Ascending aorta (tissue), 2 donors: ENCODE results near the gene FREM2. TPM values are rescaled to one million over a fixed set of nuclear protein-coding genes. Genes with fewer than 3 reads are reported as not detected.

Experiments
- DNase-seq, 2 donors: peaks; one replicate each; pipeline ENCODE4 v3.0.0-alpha.2; 2019; ENCODE audit warnings: low spot score in 2 of 2
- H3K27ac ChIP-seq, 2 donors: fragments of 200-600 bp; sonication (generic); one replicate each; pipeline ENCODE4 v1.5.1; 2016 to 2017; ENCODE audit warnings: mild to moderate bottlenecking in 1 of 2
- H3K27me3 ChIP-seq: fragments of 200-600 bp; sonication (generic); one replicate; pipeline ENCODE4 v1.5.1; 2017
- H3K36me3 ChIP-seq, 2 donors: fragments of 200-600 bp; sonication (generic); one replicate each; pipeline ENCODE4 v1.5.1; 2016
- H3K4me1 ChIP-seq, 2 donors: fragments of 200-600 bp; sonication (generic); one replicate each; pipeline ENCODE4 v1.5.1; 2016 to 2017; ENCODE audit warnings: mild to moderate bottlenecking in 1 of 2
- H3K4me3 ChIP-seq, 2 donors: fragments of 200-600 bp; sonication (generic); one replicate each; pipeline ENCODE4 v1.5.1; 2016 to 2017; ENCODE audit warnings: mild to moderate bottlenecking in 1 of 2
- H3K9me3 ChIP-seq, 2 donors: fragments of 200-600 bp; sonication (generic); one replicate each; pipeline ENCODE4 v1.5.1; 2016
- CTCF ChIP-seq, 3 experiments: fragments of 200-600 bp in 2 of 3; fragments of 450-650 bp in 1 of 3; sonication (generic) in 2 of 3; IDR thresholded peaks; one replicate each; pipeline ENCODE4 v1.5.1; 2016 to 2019; ENCODE audit warnings: antibody characterized with exemption in 3 of 3, mild to moderate bottlenecking in 1 of 3, moderate library complexity in 1 of 3
- intact Hi-C: fragments of 100-400 bp; cut with DNase I; formaldehyde crosslinking; loops from one replicate; pipeline ENCODE4 v1.15.1; 2023
- total RNA-seq: library from RNA; depleted of rRNA; stranded (reverse); fragments of >200 nt; gene quantifications from one replicate; pipeline ENCODE4 v1.1.0, GENCODE V29; 2016

The FREM2 gene
- total RNA-seq, 1 donor from 2014 or later, result not detected

GRCh38 chr13:38687246-38688229 is 661 bp downstream of the FREM2 start:
- Histone ChIP-seq H3K27me3 (no peaks in the 10 kb centered on the region), H3K27ac (no peak overlapping the region), H3K36me3 (no peaks in the 10 kb centered on the region), H3K4me3 (peak overlapping the region; percentile 27 to 59), H3K4me1 (no peaks in the 10 kb centered on the region), H3K9me3 (no peaks in the 10 kb centered on the region)
- DNase-seq, result no peak
- TF ChIP-seq CTCF (IDR thresholded peaks at IDR 0.05), result no peak
- intact Hi-C loops, result no loop called here

GRCh38 chr13:38688674-38689073 is 1.8 kb downstream of the FREM2 start:
- Histone ChIP-seq H3K27ac (no peak overlapping the region), H3K9me3 (no peaks in the 10 kb centered on the region), H3K4me3 (no peak overlapping the region), H3K4me1 (no peaks in the 10 kb centered on the region), H3K36me3 (no peaks in the 10 kb centered on the region), H3K27me3 (no peaks in the 10 kb centered on the region)
- no peak for TF ChIP-seq CTCF (IDR thresholded peaks at IDR 0.05)
- intact Hi-C loops, result no loop called here
- no peak for DNase-seq

- Histone ChIP-seq H3K4me1 (no peaks in the 10 kb centered on the region), H3K27me3 (no peaks in the 10 kb centered on the region), H3K36me3 (no peaks in the 10 kb centered on the region), H3K27ac (no peak overlapping the region), H3K9me3 (no peaks in the 10 kb centered on the region), H3K4me3 (no peak overlapping the region)
- no peak for TF ChIP-seq CTCF (IDR thresholded peaks at IDR 0.05)
- intact Hi-C loops, result no loop called here
- DNase-seq, result no peak
Observed at GRCh38 chr13:38690231-38690630, 3.4 kb downstream of the FREM2 start.

- Histone ChIP-seq H3K27ac (no peak overlapping the region), H3K36me3 (no peaks in the 10 kb centered on the region), H3K4me1 (no peaks in the 10 kb centered on the region), H3K27me3 (no peaks in the 10 kb centered on the region), H3K9me3 (no peaks in the 10 kb centered on the region), H3K4me3 (no peak overlapping the region)
- TF ChIP-seq CTCF (IDR thresholded peaks at IDR 0.05), result no peak
- intact Hi-C loops, result no loop called here
- no peak for DNase-seq
Observed at GRCh38 chr13:38693168-38693567, 6.3 kb downstream of the FREM2 start.

GRCh38 chr13:38693641-38694040 is 6.8 kb downstream of the FREM2 start:
- no peak for TF ChIP-seq CTCF (IDR thresholded peaks at IDR 0.05)
- H3K27ac ChIP-seq, result no peak overlapping the region
- no peaks in the 10 kb centered on the region for H3K4me1 ChIP-seq
- H3K36me3 ChIP-seq, result no peaks in the 10 kb centered on the region
- no peaks in the 10 kb centered on the region for H3K9me3 ChIP-seq
- no peaks in the 10 kb centered on the region for H3K27me3 ChIP-seq
- no peak for DNase-seq
- intact Hi-C loops, result no loop called here
- no peak overlapping the region for H3K4me3 ChIP-seq
